Measurements from ENCODE around the gene ZBTB16.

GRCh38 chr11:114264381-114264780 is 204.9 kb downstream of the ZBTB16 start:
- no peak for TF ChIP-seq POLR2A (IDR thresholded peaks at IDR 0.05; ENCODE audit: extremely low read depth, insufficient read length)
- TF ChIP-seq, protein P1, sequence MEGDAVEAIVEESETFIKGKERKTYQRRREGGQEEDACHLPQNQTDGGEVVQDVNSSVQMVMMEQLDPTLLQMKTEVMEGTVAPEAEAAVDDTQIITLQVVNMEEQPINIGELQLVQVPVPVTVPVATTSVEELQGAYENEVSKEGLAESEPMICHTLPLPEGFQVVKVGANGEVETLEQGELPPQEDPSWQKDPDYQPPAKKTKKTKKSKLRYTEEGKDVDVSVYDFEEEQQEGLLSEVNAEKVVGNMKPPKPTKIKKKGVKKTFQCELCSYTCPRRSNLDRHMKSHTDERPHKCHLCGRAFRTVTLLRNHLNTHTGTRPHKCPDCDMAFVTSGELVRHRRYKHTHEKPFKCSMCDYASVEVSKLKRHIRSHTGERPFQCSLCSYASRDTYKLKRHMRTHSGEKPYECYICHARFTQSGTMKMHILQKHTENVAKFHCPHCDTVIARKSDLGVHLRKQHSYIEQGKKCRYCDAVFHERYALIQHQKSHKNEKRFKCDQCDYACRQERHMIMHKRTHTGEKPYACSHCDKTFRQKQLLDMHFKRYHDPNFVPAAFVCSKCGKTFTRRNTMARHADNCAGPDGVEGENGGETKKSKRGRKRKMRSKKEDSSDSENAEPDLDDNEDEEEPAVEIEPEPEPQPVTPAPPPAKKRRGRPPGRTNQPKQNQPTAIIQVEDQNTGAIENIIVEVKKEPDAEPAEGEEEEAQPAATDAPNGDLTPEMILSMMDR (IDR thresholded peaks at IDR 0.05; ENCODE audit: low read depth, low read length) = no peak

Measured in NB4 (cell line).